Endothelial cell of umbilical vein (primary cell): ENCODE results near the gene ACSS2. TPM values are rescaled to one million over a fixed set of nuclear protein-coding genes. Genes with fewer than 3 reads are reported as not detected.

Source experiments
- BruUV-seq: library from RNA; stranded (reverse); fragments of 400-500 nt; replicated peaks from 2 replicates; lab custom pipeline; 2021; lab: Mats Ljungman, UMichigan
- CTCF ChIA-PET: fragments of 300-600, 350-600 bp; sonication (Branson Sonifier 250); formaldehyde crosslinking; loops from one replicate; lab custom pipeline; 2021; ENCODE audit warnings: antibody characterized with exemption, inconsistent platforms; lab: Charles Lee
- POLR2A ChIA-PET: fragments of 300-600, 350-600 bp; sonication (Branson Sonifier 250); formaldehyde crosslinking; loops from one replicate; lab custom pipeline; 2021; ENCODE audit warnings: antibody characterized with exemption, inconsistent platforms; lab: Charles Lee
- DNase-seq: peaks from one replicate; pipeline ENCODE4 v3.0.0-alpha.2; 2011; ENCODE audit warnings: low read depth, low spot score
- FAIRE-seq: peaks from 2 replicates; lab custom pipeline; 2011; peaks lifted over from hg19 to GRCh38; lab: Jason Lieb, UNC
- H2AFZ ChIP-seq: 2 replicates; pipeline ENCODE4 v1.6.0; 2012; ENCODE audit warnings: low read depth, low read length, control low read depth, inconsistent platforms
- H3K27ac ChIP-seq: 2 replicates; pipeline ENCODE4 v1.5.1; 2011; ENCODE audit warnings: low read depth, mild to moderate bottlenecking, control low read depth, low read length, moderate library complexity; ENCODE audit not compliant: insufficient read depth
- H3K27me3 ChIP-seq, 2 experiments: 2 replicates each; pipeline versions ENCODE4 v1.6.0 to v1.6.1; 2011; ENCODE audit warnings: low read length in 2 of 2, mixed read lengths in 1 of 2; ENCODE audit not compliant: control insufficient read depth in 2 of 2, insufficient read depth in 2 of 2
- H3K36me3 ChIP-seq, 2 experiments: 2 replicates in 1 of 2; 3 replicates in 1 of 2; pipeline ENCODE4 v1.5.1; 2011; ENCODE audit warnings: low read length in 2 of 2, mild to moderate bottlenecking in 1 of 2, moderate library complexity in 1 of 2; ENCODE audit not compliant: control insufficient read depth in 2 of 2, insufficient read depth in 2 of 2; ENCODE audit errors: extremely low read depth in 1 of 2
- H3K4me1 ChIP-seq: 3 replicates; pipeline ENCODE4 v1.5.1; 2011; ENCODE audit warnings: mild to moderate bottlenecking, low read length; ENCODE audit not compliant: control insufficient read depth, insufficient read depth; ENCODE audit errors: extremely low read depth
- H3K4me2 ChIP-seq: 2 replicates; pipeline ENCODE4 v1.6.1; 2011; ENCODE audit warnings: low read length, control low read depth, mixed read lengths; ENCODE audit not compliant: insufficient read depth
- H3K4me3 ChIP-seq, 3 experiments: fragments of 200-600 bp in 1 of 3; sonication (generic), shearing (Covaris generic) in 1 of 3; replicated peaks in 1 of 3; 2 replicates each; pipeline ENCODE4 v1.5.1; 2011 to 2016; ENCODE audit warnings: control low read depth in 3 of 3, low read length in 3 of 3, mild to moderate bottlenecking in 2 of 3, inconsistent platforms in 1 of 3, low read depth in 1 of 3, moderate library complexity in 1 of 3; ENCODE audit not compliant: insufficient read depth in 1 of 3
- H3K79me2 ChIP-seq: 2 replicates; pipeline ENCODE4 v1.6.0; 2012; ENCODE audit warnings: low read length, inconsistent platforms; ENCODE audit not compliant: control insufficient read depth, insufficient read depth
- H3K9ac ChIP-seq: replicated peaks from 2 replicates; pipeline ENCODE3; 2011; ENCODE audit warnings: low read length, control low read depth; ENCODE audit not compliant: insufficient read depth; ENCODE audit errors: extremely low read depth
- H3K9me1 ChIP-seq: replicated peaks from 3 replicates; pipeline ENCODE4 v1.6.0; 2011; ENCODE audit warnings: mild to moderate bottlenecking, low read length; ENCODE audit not compliant: control insufficient read depth, insufficient read depth; ENCODE audit errors: extremely low read depth
- H3K9me3 ChIP-seq: replicated peaks from 2 replicates; pipeline ENCODE4 v1.5.1; 2012; ENCODE audit warnings: low read length, inconsistent platforms; ENCODE audit not compliant: control insufficient read depth, insufficient read depth
- H4K20me1 ChIP-seq: replicated peaks from 2 replicates; pipeline ENCODE3; 2011; ENCODE audit warnings: mild to moderate bottlenecking, low read length; ENCODE audit not compliant: control insufficient read depth, insufficient read depth; ENCODE audit errors: extremely low read depth
- CTCF ChIP-seq, 2 donors: IDR thresholded peaks; 1 replicate in 1 of 2; 2 replicates in 1 of 2; pipeline ENCODE4 v1.5.1; 2011; ENCODE audit warnings: low read length in 2 of 2, mild to moderate bottlenecking in 2 of 2, moderate library complexity in 2 of 2, control low read depth in 1 of 2, inconsistent platforms in 1 of 2, low read depth in 1 of 2; ENCODE audit not compliant: insufficient read depth in 1 of 2; ENCODE audit errors: extremely low read depth in 1 of 2
- EZH2 ChIP-seq: IDR thresholded peaks from 2 replicates; pipeline ENCODE4 v1.6.1; 2012; ENCODE audit warnings: borderline replicate concordance, low read depth, mild to moderate bottlenecking, moderate library complexity, low read length, inconsistent platforms; ENCODE audit not compliant: severe bottlenecking
- FOS ChIP-seq: IDR thresholded peaks from 2 replicates; pipeline ENCODE4 v1.6.1; 2011; ENCODE audit warnings: mild to moderate bottlenecking, low read length, moderate library complexity, borderline replicate concordance; ENCODE audit not compliant: insufficient read depth
- JUN ChIP-seq: IDR thresholded peaks from 2 replicates; pipeline ENCODE4 v1.6.1; 2011; ENCODE audit warnings: borderline replicate concordance, low read depth; ENCODE audit not compliant: insufficient read length, insufficient read depth
- MYC ChIP-seq: IDR thresholded peaks from one replicate; pipeline ENCODE4 v1.6.1; 2011; ENCODE audit warnings: mild to moderate bottlenecking, low read depth, low read length
- POLR2A ChIP-seq: IDR thresholded peaks from 2 replicates; pipeline ENCODE4 v1.6.1; 2012; ENCODE audit warnings: low read depth, mild to moderate bottlenecking, control low read depth, low read length
- POLR2AphosphoS5 ChIP-seq: IDR thresholded peaks from 2 replicates; pipeline ENCODE4 v1.6.1; 2012; ENCODE audit warnings: low read depth, mild to moderate bottlenecking, control low read depth, low read length, moderate library complexity; ENCODE audit not compliant: insufficient read depth
- dilution Hi-C: fragments of 300-500 bp; cut with MboI; formaldehyde crosslinking; loops from one replicate; pipeline ENCODE4 v1.15.0; 2019; ENCODE audit warnings: low sequenced_read_pairs; ENCODE audit not compliant: extremely low pct_ligation_motif_present
- intact Hi-C: fragments of 100-400 bp; cut with micrococcal nuclease; formaldehyde crosslinking; loops from one replicate; pipeline ENCODE4 v1.10.0; 2022
- polyA plus RNA-seq, 4 experiments: library from polyadenylated mRNA; depleted of rRNA in 3 of 4; stranded (reverse) in 3 of 4; unstranded in 1 of 4; fragments of >200 nt; gene quantifications; 2 replicates each; pipeline versions ENCODE4 v1.2.1 to v1.2.3, GENCODE V29; 2011 to 2012; ENCODE audit warnings: missing spikeins in 1 of 4
- total RNA-seq: library from RNA; stranded (reverse); gene quantifications from 2 replicates; pipeline ENCODE4 v1.2.3, GENCODE V29; 2021
- TF ChIP-seq, protein P1 (sequence below): IDR thresholded peaks from 2 replicates; pipeline ENCODE4 v1.6.1; 2011; ENCODE audit not compliant: insufficient read depth, insufficient read length

ACSS2 gene
- total and polyA plus RNA-seq, 2 donors (not counting 3 experiments of a cell fraction or from before 2014, with no cell fraction given) = 40.7 to 42.3 TPM

DNA sequence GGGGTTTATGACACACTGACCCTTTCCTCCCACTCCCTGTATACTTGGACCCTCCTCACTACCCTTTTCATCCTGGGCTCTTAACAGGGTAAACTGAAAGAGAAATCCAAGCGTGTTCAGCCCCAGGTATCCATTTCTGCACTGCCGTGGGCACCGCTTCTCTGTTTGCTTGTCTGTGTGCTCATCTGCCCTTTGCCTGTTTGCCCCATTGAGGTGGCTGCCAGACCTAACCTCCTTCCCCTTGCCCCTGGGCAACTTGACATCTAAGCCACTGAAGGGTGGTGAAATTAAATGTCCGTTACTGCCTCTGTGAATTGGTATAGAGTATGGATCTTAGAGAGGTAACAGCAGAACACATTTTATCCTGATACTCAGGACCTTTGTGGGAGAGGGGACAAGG, 38.7 kb downstream of the ACSS2 start:
- TF ChIP-seq CTCF (IDR thresholded peaks at IDR 0.05; ENCODE audit: extremely low read depth in 1 of 2, insufficient read depth in 1 of 2, low read depth in 1 of 2, low read length in 2 of 2) = no peak
- no peak for TF ChIP-seq FOS
- no peak for TF ChIP-seq MYC
- no peak for TF ChIP-seq EZH2
- TF ChIP-seq, protein P1, sequence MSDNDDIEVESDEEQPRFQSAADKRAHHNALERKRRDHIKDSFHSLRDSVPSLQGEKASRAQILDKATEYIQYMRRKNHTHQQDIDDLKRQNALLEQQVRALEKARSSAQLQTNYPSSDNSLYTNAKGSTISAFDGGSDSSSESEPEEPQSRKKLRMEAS = no peak
- TF ChIP-seq JUN = no peak
- TF ChIP-seq POLR2AphosphoS5 = no peak
- no peak for TF ChIP-seq POLR2A
- H4K20me1 ChIP-seq = no peaks in the 10 kb centered on the region
- H3K36me3 ChIP-seq = no peaks in the 10 kb centered on the region
- H3K9ac ChIP-seq = no peak overlapping the region
- no peak for FAIRE-seq
- no peaks in the 10 kb centered on the region for H3K9me3 ChIP-seq
- BruUV-seq = no TSS peak
- no peak overlapping the region for H2AFZ ChIP-seq
- no peak overlapping the region for H3K4me2 ChIP-seq
- H3K27ac ChIP-seq = no peak overlapping the region
- intact Hi-C loops (no loop called here), dilution Hi-C loops (no loop called here)
- POLR2A ChIA-PET = no interaction called here
- H3K79me2 ChIP-seq = no peaks in the 10 kb centered on the region
- no peak for DNase-seq
- CTCF ChIA-PET = interaction anchor here (0.6 to 1.8 kb wide), 2 partner anchors 8 to 1673 kb away, joined by 3 to 4 read pairs; no protein-coding TSS in a partner anchor
- H3K9me1 ChIP-seq = no peaks in the 10 kb centered on the region
- no peaks in the 10 kb centered on the region for H3K27me3 ChIP-seq
- H3K4me3 ChIP-seq = no peak overlapping the region
- H3K4me1 ChIP-seq = no peaks in the 10 kb centered on the region
